HepG2 (cell line): ENCODE measurements around the gene LYPD4. TPM values are rescaled to one million over a fixed set of nuclear protein-coding genes. Genes with fewer than 3 reads are reported as not detected.

ENCODE experiments used
- ATAC-seq: fragments of 200-7000 bp; cut with Tn5 transposase; 3 replicates; pipeline ENCODE4 v1.9.1; 2020; ENCODE audit warnings: mild to moderate bottlenecking, moderate library complexity
- BruUV-seq: library from RNA; stranded (reverse); fragments of 400-500 nt; replicated peaks from 2 replicates; lab custom pipeline; 2021; lab: Mats Ljungman, UMichigan
- CTCF ChIA-PET: fragments of 300-600 bp; formaldehyde crosslinking; extraction: SDS; loops from one replicate; lab custom pipeline; 2021; ENCODE audit warnings: low total read pairs, inconsistent platforms, low intra/inter-chr PET ratio; lab: Yijun Ruan, JAX
- POLR2A ChIA-PET: fragments of 350-600 bp; sonication (Branson Sonifier 250); formaldehyde crosslinking; loops from one replicate; lab custom pipeline; 2020; ENCODE audit warnings: antibody characterized with exemption, inconsistent platforms; lab: Yijun Ruan, JAX
- DNase-seq: peaks from one replicate; pipeline ENCODE4 v3.0.0-alpha.2; 2015; ENCODE audit warnings: low spot score
- FAIRE-seq: peaks from 3 replicates; lab custom pipeline; 2011; peaks lifted over from hg19 to GRCh38; lab: Jason Lieb, UNC
- H2AFZ ChIP-seq: one replicate; pipeline ENCODE4 v1.6.1; 2011; ENCODE audit warnings: low read length, inconsistent platforms
- H3K27ac ChIP-seq: fragments of 300-600 bp; 3 replicates; pipeline ENCODE4 v1.8.0; 2011; ENCODE audit warnings: mixed run types, mild to moderate bottlenecking, mixed read lengths, low read length, inconsistent platforms; ENCODE audit not compliant: insufficient read depth; ENCODE audit errors: extremely low read length
- H3K27me3 ChIP-seq, 2 experiments: fragments of 200-600 bp in 1 of 2; 2 replicates in 1 of 2; 3 replicates in 1 of 2; pipeline versions ENCODE4 v1.6.0 to v1.8.0; 2011; ENCODE audit warnings: low read length in 2 of 2, mild to moderate bottlenecking in 2 of 2, moderate library complexity in 2 of 2, inconsistent platforms in 1 of 2; ENCODE audit not compliant: insufficient read depth in 2 of 2, control insufficient read depth in 1 of 2
- H3K36me3 ChIP-seq, 2 experiments: fragments of 200-600 bp in 1 of 2; replicated peaks in 1 of 2; 2 replicates in 1 of 2; 3 replicates in 1 of 2; pipeline versions ENCODE4 v1.5.1 to v1.8.0; 2011; ENCODE audit warnings: low read length in 2 of 2, inconsistent platforms in 1 of 2; ENCODE audit not compliant: insufficient read depth in 2 of 2, control insufficient read depth in 1 of 2
- H3K4me1 ChIP-seq: 2 replicates; pipeline ENCODE4 v1.5.1; 2012; ENCODE audit warnings: low read length, inconsistent platforms; ENCODE audit not compliant: insufficient read depth
- H3K4me2 ChIP-seq: 2 replicates; pipeline ENCODE4 v1.6.0; 2011; ENCODE audit warnings: low read depth, low read length, inconsistent platforms
- H3K4me3 ChIP-seq, 3 experiments: fragments of 200-600 bp in 1 of 3; sonication (generic), shearing (Covaris generic) in 1 of 3; replicated peaks in 1 of 3; 2 replicates each; pipeline ENCODE4 v1.5.1; 2011 to 2016; ENCODE audit warnings: low read length in 3 of 3, inconsistent platforms in 2 of 3, low read depth in 2 of 3, mild to moderate bottlenecking in 2 of 3, control low read depth in 1 of 3, mixed read lengths in 1 of 3; ENCODE audit not compliant: insufficient read depth in 1 of 3
- H3K79me2 ChIP-seq: one replicate; pipeline ENCODE4 v1.6.1; 2011; ENCODE audit warnings: low read length, inconsistent platforms; ENCODE audit not compliant: insufficient read depth
- H3K9ac ChIP-seq: 2 replicates; pipeline ENCODE4 v1.6.0; 2011; ENCODE audit warnings: mild to moderate bottlenecking, low read depth, low read length, inconsistent platforms; ENCODE audit not compliant: insufficient read depth
- H3K9me3 ChIP-seq: 2 replicates; pipeline ENCODE4 v1.5.1; 2012; ENCODE audit warnings: mild to moderate bottlenecking, low read length
- H4K20me1 ChIP-seq: 2 replicates; pipeline ENCODE4 v1.6.0; 2011; ENCODE audit warnings: inconsistent platforms, mild to moderate bottlenecking, low read length, moderate library complexity; ENCODE audit not compliant: insufficient read depth
- DRAP1 ChIP-seq: IDR thresholded peaks from 2 replicates; pipeline ENCODE4 v1.6.1; 2016; ENCODE audit warnings: missing genetic modification reagents, missing compliant biosample characterization
- HDAC1 ChIP-seq: sonication (generic); formaldehyde crosslinking; IDR thresholded peaks from 2 replicates; pipeline ENCODE4 v1.5.1; 2020; ENCODE audit warnings: mild to moderate bottlenecking, missing genetic modification reagents
- JUNB ChIP-seq: sonication (generic); formaldehyde crosslinking; IDR thresholded peaks from 2 replicates; pipeline ENCODE4 v1.8.0; 2022; ENCODE audit warnings: missing genetic modification reagents, mild to moderate bottlenecking, borderline replicate concordance
- NFAT5 ChIP-seq: sonication (generic); formaldehyde crosslinking; IDR thresholded peaks from 2 replicates; pipeline ENCODE4 v1.4.0; 2020; ENCODE audit warnings: missing genetic modification reagents
- TEAD2 ChIP-seq: sonication (generic); formaldehyde crosslinking; IDR thresholded peaks from 2 replicates; pipeline ENCODE4 v1.9.0; 2021; ENCODE audit warnings: missing genetic modification reagents
- ZFP36L1 ChIP-seq: sonication (generic); formaldehyde crosslinking; IDR thresholded peaks from 2 replicates; pipeline ENCODE4 v1.8.0; 2022; ENCODE audit warnings: mild to moderate bottlenecking, missing genetic modification reagents, moderate library complexity
- ZFY ChIP-seq: sonication (generic); formaldehyde crosslinking; IDR thresholded peaks from 2 replicates; pipeline ENCODE4 v1.4.0; 2020; ENCODE audit warnings: missing genetic modification reagents
- ZNF138 ChIP-seq: sonication (generic); formaldehyde crosslinking; IDR thresholded peaks from 2 replicates; pipeline ENCODE4 v1.5.0; 2020; ENCODE audit warnings: mild to moderate bottlenecking, low read depth, missing genetic modification reagents
- ZNF251 ChIP-seq: sonication (generic); formaldehyde crosslinking; IDR thresholded peaks from 2 replicates; pipeline ENCODE4 v1.9.0; 2021; ENCODE audit warnings: mild to moderate bottlenecking, missing genetic modification reagents
- ZNF841 ChIP-seq: sonication (generic); formaldehyde crosslinking; IDR thresholded peaks from 2 replicates; pipeline ENCODE4 v1.8.1; 2023; ENCODE audit warnings: missing genetic modification reagents, borderline replicate concordance
- WGBS: methylation state at CpG from one replicate; pipeline ENCODE4 v1.1.6; 2017; ENCODE audit warnings: low lambda C conversion rate; 5-methylcytosine and 5-hydroxymethylcytosine counted together
- in situ Hi-C: cut with HindIII; loops from 2 replicates; pipeline ENCODE4 v1.10.0; 2017; ENCODE audit warnings: low pct_unique_long_range_greater_than_20kb; ENCODE audit not compliant: extremely low pct_ligation_motif_present
- intact Hi-C: fragments of 100-400 bp; cut with micrococcal nuclease; formaldehyde crosslinking; loops from one replicate; pipeline ENCODE4 v1.10.0; 2022; ENCODE audit not compliant: unreplicated experiment
- polyA plus RNA-seq, 8 experiments: library from polyadenylated mRNA; depleted of rRNA in 3 of 8; stranded (reverse) in 7 of 8; unstranded in 1 of 8; fragments of >200 nt; fragmentation: Illumina TruSeq in 4 of 8; extraction: Trizol in 4 of 8; gene quantifications; 2 replicates each; pipeline versions ENCODE4 v1.2.1 to v1.2.3, GENCODE V29; 2011 to 2016; ENCODE audit warnings: low read depth in 4 of 8, missing spikeins in 1 of 8, mixed read lengths in 1 of 8; ENCODE audit not compliant: insufficient read depth in 1 of 8
- total RNA-seq, 5 experiments: library from RNA; depleted of rRNA; stranded (reverse); fragments of >200 nt; fragmentation: Illumina TruSeq; extraction: Trizol; gene quantifications; 2 replicates each; pipeline ENCODE4 v1.2.3, GENCODE V29; 2016; ENCODE audit warnings: low read depth in 1 of 5
- TF ChIP-seq, protein P1 (sequence below): sonication (generic); formaldehyde crosslinking; IDR thresholded peaks from 2 replicates; pipeline ENCODE4 v1.5.1; 2020; ENCODE audit warnings: mild to moderate bottlenecking, missing genetic modification reagents, borderline replicate concordance

Gene LYPD4
- total and polyA plus RNA-seq, 2 of the 13 experiments (the other 11 are each of a cell fraction or from before 2014, with no cell fraction given), result not detected

DNA sequence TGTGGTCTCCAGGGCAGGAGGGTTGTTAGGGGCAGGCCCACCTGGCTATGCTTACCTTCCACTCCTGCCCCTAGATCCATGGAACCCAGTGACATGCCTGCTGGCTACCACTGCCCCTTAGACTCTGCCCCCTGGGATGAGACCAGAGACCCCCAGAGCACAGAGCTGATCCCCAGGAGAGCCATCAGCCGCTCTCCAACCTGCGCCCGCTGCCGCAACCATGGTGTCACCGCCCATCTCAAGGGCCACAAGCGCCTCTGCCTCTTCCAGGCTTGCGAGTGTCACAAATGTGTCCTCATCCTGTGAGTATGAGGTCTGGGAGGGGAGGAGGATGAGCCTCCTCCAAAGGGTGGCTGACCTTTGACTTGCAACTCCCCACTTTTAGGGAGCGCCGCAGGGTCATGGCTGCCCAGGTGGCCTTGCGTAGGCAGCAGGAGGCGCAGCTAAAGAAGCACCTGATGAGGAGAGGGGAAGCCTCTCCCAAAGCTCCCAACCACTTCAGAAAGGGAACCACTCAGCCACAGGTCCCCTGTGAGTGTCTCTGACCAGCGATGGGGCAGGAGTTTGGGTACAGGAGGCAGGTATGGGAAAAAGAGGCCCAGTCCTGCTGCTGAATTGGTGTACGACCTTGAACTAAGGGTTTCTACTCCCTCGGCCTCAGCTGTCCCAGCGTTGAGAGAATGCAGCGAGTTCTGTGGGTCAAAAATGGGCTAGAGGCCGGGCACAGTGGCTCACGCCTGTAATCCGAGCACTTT, 3.0 kb upstream of the LYPD4 start:
- H3K27ac ChIP-seq, result no peak overlapping the region
- CTCF ChIA-PET, result no interaction called here
- H3K27me3 ChIP-seq, result peaks cover 0 to 29% of the 10 kb centered on the region in 2 experiments; a peak in 3 of 5 replicates
- WGBS, result 19% methylated on average over 8 of the region's 19 CpGs
- POLR2A ChIA-PET, result no interaction called here
- ATAC-seq (no peak), DNase-seq (no peak), FAIRE-seq (no peak)
- in situ Hi-C loops, result no loop called here
- H4K20me1 ChIP-seq, result no peaks in the 10 kb centered on the region
- no TSS peak for BruUV-seq
- H3K79me2 ChIP-seq, result no peaks in the 10 kb centered on the region
- H3K9me3 ChIP-seq, result no peaks in the 10 kb centered on the region
- intact Hi-C loops, result no loop called here
- H3K4me2 ChIP-seq, result no peak overlapping the region
- H3K36me3 ChIP-seq, result no peaks in the 10 kb centered on the region
- H3K4me1 ChIP-seq, result peaks cover 12% of the 10 kb centered on the region
- no peak overlapping the region for H3K4me3 ChIP-seq
- no peak overlapping the region for H2AFZ ChIP-seq
- no peak overlapping the region for H3K9ac ChIP-seq
- TF ChIP-seq JUNB (CRISPR knock-in tag) (no peak), ZNF251 (CRISPR knock-in tag) (no peak), ZNF841 (no peak), HDAC1 (CRISPR knock-in tag) (no peak), DRAP1 (CRISPR knock-in tag) (no peak), ZFY (CRISPR knock-in tag) (no peak)
- TF ChIP-seq, all 625 proteins: peak for 0

DNA sequence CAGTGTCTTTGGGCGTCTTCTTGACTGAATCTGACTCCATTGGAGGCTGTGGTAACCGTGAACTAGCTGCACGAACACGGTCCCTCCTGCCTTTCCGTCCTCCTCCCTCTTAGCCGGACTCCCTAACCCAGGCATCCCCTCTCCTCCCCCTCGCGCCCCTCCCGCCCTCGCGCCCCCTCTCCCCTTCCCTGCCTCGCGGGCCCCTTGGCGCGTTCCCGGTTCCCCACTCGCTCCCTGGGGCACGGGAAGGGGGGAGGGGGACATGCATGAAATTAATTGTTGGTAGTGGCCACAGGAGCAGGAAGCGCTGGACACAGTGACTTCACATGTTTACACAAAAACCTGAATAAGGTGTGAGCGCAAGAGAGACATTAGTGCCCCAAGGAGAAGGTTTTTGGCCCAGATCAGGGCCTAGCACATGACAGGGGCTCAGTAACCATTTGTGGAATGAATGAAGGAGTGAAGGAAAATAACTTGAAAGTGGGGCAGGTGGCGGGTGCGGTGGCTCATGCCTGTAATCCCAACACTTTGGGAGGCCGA, 638 bp upstream of the LYPD4 start:
- H3K4me2 ChIP-seq, result no peak overlapping the region
- no peaks in the 10 kb centered on the region for H4K20me1 ChIP-seq
- no peak overlapping the region for H3K27ac ChIP-seq
- BruUV-seq, result no TSS peak
- in situ Hi-C loops (no loop called here), intact Hi-C loops (no loop called here)
- no peaks in the 10 kb centered on the region for H3K79me2 ChIP-seq
- DNase-seq, result no peak
- H3K36me3 ChIP-seq, result no peaks in the 10 kb centered on the region
- H3K9ac ChIP-seq, result no peak overlapping the region
- peaks cover 18% of the 10 kb centered on the region for H3K4me1 ChIP-seq
- ATAC-seq, result no peak
- no peak for FAIRE-seq
- ChIA-PET CTCF (no interaction called here), POLR2A (no interaction called here)
- no peak overlapping the region for H2AFZ ChIP-seq
- 78% methylated on average over 23 of the region's 23 CpGs for WGBS
- H3K27me3 ChIP-seq, result peaks cover 0 to 6% of the 10 kb centered on the region in 2 experiments; a peak in 2 of 5 replicates
- H3K9me3 ChIP-seq, result no peaks in the 10 kb centered on the region
- no peak overlapping the region for H3K4me3 ChIP-seq
- no peak for TF ChIP-seq TEAD2 (CRISPR knock-in tag)
- TF ChIP-seq NFAT5 (CRISPR knock-in tag), result no peak
- TF ChIP-seq, protein P1, sequence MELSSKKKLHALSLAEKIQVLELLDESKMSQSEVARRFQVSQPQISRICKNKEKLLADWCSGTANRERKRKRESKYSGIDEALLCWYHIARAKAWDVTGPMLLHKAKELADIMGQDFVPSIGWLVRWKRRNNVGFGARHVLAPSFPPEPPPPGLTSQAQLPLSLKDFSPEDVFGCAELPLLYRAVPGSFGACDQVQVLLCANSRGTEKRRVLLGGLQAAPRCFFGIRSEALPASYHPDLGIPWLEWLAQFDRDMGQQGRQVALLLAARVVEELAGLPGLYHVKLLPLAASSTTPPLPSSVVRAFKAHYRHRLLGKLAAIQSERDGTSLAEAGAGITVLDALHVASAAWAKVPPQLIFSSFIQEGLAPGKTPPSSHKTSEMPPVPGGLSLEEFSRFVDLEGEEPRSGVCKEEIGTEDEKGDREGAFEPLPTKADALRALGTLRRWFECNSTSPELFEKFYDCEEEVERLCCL (CRISPR knock-in tag), result no peak
- no peak for TF ChIP-seq ZFP36L1
- no peak for TF ChIP-seq ZNF138
